ENCODE measurements around the gene KRT13. TPM values are rescaled to one million over a fixed set of nuclear protein-coding genes. Genes with fewer than 3 reads are reported as not detected.
A peak's percentile ranks its signal among the peaks of the same experiment; 100 is the strongest.

Gene KRT13
- total and polyA plus RNA-seq, 9 of the 15 experiments (the other 6 are each of a cell fraction or from before 2014, with no cell fraction given) = 0.11 to 1.1 (median 0.24) TPM; not detected in 3

GRCh38 chr17:41499714-41500113 lies 5.7 kb downstream of the KRT13 start (continued):
- no peak for TF ChIP-seq TEAD2 (tag; IDR thresholded peaks at IDR 0.05)
- TF ChIP-seq, protein P1, sequence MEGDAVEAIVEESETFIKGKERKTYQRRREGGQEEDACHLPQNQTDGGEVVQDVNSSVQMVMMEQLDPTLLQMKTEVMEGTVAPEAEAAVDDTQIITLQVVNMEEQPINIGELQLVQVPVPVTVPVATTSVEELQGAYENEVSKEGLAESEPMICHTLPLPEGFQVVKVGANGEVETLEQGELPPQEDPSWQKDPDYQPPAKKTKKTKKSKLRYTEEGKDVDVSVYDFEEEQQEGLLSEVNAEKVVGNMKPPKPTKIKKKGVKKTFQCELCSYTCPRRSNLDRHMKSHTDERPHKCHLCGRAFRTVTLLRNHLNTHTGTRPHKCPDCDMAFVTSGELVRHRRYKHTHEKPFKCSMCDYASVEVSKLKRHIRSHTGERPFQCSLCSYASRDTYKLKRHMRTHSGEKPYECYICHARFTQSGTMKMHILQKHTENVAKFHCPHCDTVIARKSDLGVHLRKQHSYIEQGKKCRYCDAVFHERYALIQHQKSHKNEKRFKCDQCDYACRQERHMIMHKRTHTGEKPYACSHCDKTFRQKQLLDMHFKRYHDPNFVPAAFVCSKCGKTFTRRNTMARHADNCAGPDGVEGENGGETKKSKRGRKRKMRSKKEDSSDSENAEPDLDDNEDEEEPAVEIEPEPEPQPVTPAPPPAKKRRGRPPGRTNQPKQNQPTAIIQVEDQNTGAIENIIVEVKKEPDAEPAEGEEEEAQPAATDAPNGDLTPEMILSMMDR (IDR thresholded peaks at IDR 0.05 in 2 of 3, conservative IDR thresholded peaks at IDR 0.05 in 1 of 3; ENCODE audit: insufficient read depth in 2 of 3, low read depth in 1 of 3, low read length in 3 of 3) = 0 out of 6 replicates have a peak, but pooled peaks of 1 of the 3 experiments have one; percentile 1
- 0 out of 2 replicates have a peak, but pooled peaks have one; percentile 6 for TF ChIP-seq MBD2 (IDR thresholded peaks at IDR 0.05; ENCODE audit: borderline replicate concordance, low read depth)
- peak; percentile 24; the same call in 1 of the 2 replicates for TF ChIP-seq ZKSCAN1 (IDR thresholded peaks at IDR 0.05; ENCODE audit: low read depth, low read length)
- no peak for TF ChIP-seq SETDB1 (IDR thresholded peaks at IDR 0.05; ENCODE audit: low read length)
- TF ChIP-seq EHMT2 (IDR thresholded peaks at IDR 0.05) = 0 out of 2 replicates have a peak, but pooled peaks have one; percentile 5

GRCh38 chr17:41498276-41498675 lies 7.1 kb downstream of the KRT13 start:
- DNase-seq (ENCODE audit: extremely low read depth in 1 of 4, low spot score in 3 of 4) = no peak
- H3K9ac ChIP-seq (ENCODE audit: insufficient read depth in 1 of 2, low read depth in 2 of 2, low read length in 2 of 2) = peak overlapping the region in 1 of 2 experiments; percentile 76; a peak in 1 of 4 replicates
- POLR2A ChIA-PET = interaction anchor here (0.6 to 1.4 kb wide), 2 partner anchors 10 to 17 kb away, joined by 3 to 6 read pairs; no protein-coding TSS in a partner anchor
- CTCF ChIA-PET (ENCODE audit: low intra/inter-chr PET ratio) = no interaction called here
- no TSS peak for BruUV-seq (replicated peaks)
- H3K27ac ChIP-seq (ENCODE audit: extremely low read depth, low read depth, low read length) = peak overlapping the region; percentile 32; the same call in 2 of the 3 replicates
- no peak overlapping the region for H3K4me2 ChIP-seq (ENCODE audit: insufficient read depth, low read length)
- peaks cover 48 to 65% of the 10 kb centered on the region in 2 experiments for H3K4me1 ChIP-seq (replicated peaks in 1 of 2; ENCODE audit: control insufficient read depth in 2 of 2, insufficient read depth in 2 of 2, low read length in 2 of 2)
- no peaks in the 10 kb centered on the region for H4K20me1 ChIP-seq (replicated peaks; ENCODE audit: control insufficient read depth, insufficient read depth, low read length)
- in situ Hi-C loops (cut with MboI) (no loop called here), intact Hi-C loops (cut with micrococcal nuclease) (loop anchor here (10.0 kb wide), 1 partner anchor 593 kb away; no protein-coding TSS in a partner anchor)
- peak; percentile 69 for FAIRE-seq
- H2AFZ ChIP-seq (ENCODE audit: low read depth, low read length) = peak overlapping the region; percentile 81
- no peaks in the 10 kb centered on the region for H3K27me3 ChIP-seq (ENCODE audit: control insufficient read depth in 2 of 2, insufficient read depth in 2 of 2, low read length in 2 of 2)
- WGBS (ENCODE audit: insufficient coverage, low coverage, missing lambda C conversion rate) = 59% methylated on average over 6 of the region's 6 CpGs
- no peak for ATAC-seq
- H3K4me3 ChIP-seq = no peak overlapping the region
- H3K36me3 ChIP-seq (ENCODE audit: control insufficient read depth, insufficient read depth, low read length) = no peaks in the 10 kb centered on the region
- H3K9me3 ChIP-seq (replicated peaks; ENCODE audit: control insufficient read depth, insufficient read depth, low read depth, low read length) = no peaks in the 10 kb centered on the region
- no peaks in the 10 kb centered on the region for H3K9me1 ChIP-seq (ENCODE audit: control insufficient read depth, insufficient read depth, low read length)
- no peaks in the 10 kb centered on the region for H3K79me2 ChIP-seq (ENCODE audit: control insufficient read depth, insufficient read depth, low read length)
- TF ChIP-seq KLF1 (tag; IDR thresholded peaks at IDR 0.05) (no peak), SAFB2 (IDR thresholded peaks at IDR 0.05; ENCODE audit: borderline replicate concordance, low read depth, low read length, severe bottlenecking) (no peak), ZNF354B (CRISPR knock-in tag; IDR thresholded peaks at IDR 0.05) (no peak), SMAD3 (CRISPR knock-in tag; conservative IDR thresholded peaks at IDR 0.05) (no peak), ELF1 (tag; IDR thresholded peaks at IDR 0.05) (no peak)
- TF ChIP-seq, protein P2, sequence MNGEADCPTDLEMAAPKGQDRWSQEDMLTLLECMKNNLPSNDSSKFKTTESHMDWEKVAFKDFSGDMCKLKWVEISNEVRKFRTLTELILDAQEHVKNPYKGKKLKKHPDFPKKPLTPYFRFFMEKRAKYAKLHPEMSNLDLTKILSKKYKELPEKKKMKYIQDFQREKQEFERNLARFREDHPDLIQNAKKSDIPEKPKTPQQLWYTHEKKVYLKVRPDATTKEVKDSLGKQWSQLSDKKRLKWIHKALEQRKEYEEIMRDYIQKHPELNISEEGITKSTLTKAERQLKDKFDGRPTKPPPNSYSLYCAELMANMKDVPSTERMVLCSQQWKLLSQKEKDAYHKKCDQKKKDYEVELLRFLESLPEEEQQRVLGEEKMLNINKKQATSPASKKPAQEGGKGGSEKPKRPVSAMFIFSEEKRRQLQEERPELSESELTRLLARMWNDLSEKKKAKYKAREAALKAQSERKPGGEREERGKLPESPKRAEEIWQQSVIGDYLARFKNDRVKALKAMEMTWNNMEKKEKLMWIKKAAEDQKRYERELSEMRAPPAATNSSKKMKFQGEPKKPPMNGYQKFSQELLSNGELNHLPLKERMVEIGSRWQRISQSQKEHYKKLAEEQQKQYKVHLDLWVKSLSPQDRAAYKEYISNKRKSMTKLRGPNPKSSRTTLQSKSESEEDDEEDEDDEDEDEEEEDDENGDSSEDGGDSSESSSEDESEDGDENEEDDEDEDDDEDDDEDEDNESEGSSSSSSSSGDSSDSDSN (IDR thresholded peaks at IDR 0.05; ENCODE audit: borderline replicate concordance in 1 of 2, low read depth in 2 of 2, low read length in 2 of 2) = no peak
- TF ChIP-seq, protein P3, sequence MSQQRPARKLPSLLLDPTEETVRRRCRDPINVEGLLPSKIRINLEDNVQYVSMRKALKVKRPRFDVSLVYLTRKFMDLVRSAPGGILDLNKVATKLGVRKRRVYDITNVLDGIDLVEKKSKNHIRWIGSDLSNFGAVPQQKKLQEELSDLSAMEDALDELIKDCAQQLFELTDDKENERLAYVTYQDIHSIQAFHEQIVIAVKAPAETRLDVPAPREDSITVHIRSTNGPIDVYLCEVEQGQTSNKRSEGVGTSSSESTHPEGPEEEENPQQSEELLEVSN (IDR thresholded peaks at IDR 0.05; ENCODE audit: borderline replicate concordance in 1 of 2, extremely low read depth in 1 of 2, insufficient read depth in 1 of 2, insufficient read length in 1 of 2, low read depth in 1 of 2, low read length in 1 of 2, poor library complexity in 1 of 2, severe bottlenecking in 1 of 2) = no peak
- TF ChIP-seq, protein P4, sequence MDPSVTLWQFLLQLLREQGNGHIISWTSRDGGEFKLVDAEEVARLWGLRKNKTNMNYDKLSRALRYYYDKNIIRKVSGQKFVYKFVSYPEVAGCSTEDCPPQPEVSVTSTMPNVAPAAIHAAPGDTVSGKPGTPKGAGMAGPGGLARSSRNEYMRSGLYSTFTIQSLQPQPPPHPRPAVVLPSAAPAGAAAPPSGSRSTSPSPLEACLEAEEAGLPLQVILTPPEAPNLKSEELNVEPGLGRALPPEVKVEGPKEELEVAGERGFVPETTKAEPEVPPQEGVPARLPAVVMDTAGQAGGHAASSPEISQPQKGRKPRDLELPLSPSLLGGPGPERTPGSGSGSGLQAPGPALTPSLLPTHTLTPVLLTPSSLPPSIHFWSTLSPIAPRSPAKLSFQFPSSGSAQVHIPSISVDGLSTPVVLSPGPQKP (CRISPR knock-in tag; IDR thresholded peaks at IDR 0.05) = no peak
